Stimulated activated naive CD8-positive, alpha-beta T cell treated with anti-CD3 and anti-CD28 coated beads, Interleukin-15, Interleukin-2, amounts not matched to agents 100 U/mL and 50 U/mL, for 24 hours (primary cell): ENCODE measurements around the gene TMEM79.

Experiments used
- ATAC-seq: fragments of 150-1000 bp; cut with Tn5 transposase; one replicate; pipeline ENCODE4 v1.10.0; 2021
- DNase-seq: peaks from one replicate; pipeline ENCODE4 v3.0.0; 2021

Gene TMEM79, protein sequence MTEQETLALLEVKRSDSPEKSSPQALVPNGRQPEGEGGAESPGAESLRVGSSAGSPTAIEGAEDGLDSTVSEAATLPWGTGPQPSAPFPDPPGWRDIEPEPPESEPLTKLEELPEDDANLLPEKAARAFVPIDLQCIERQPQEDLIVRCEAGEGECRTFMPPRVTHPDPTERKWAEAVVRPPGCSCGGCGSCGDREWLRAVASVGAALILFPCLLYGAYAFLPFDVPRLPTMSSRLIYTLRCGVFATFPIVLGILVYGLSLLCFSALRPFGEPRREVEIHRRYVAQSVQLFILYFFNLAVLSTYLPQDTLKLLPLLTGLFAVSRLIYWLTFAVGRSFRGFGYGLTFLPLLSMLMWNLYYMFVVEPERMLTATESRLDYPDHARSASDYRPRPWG

DNA sequence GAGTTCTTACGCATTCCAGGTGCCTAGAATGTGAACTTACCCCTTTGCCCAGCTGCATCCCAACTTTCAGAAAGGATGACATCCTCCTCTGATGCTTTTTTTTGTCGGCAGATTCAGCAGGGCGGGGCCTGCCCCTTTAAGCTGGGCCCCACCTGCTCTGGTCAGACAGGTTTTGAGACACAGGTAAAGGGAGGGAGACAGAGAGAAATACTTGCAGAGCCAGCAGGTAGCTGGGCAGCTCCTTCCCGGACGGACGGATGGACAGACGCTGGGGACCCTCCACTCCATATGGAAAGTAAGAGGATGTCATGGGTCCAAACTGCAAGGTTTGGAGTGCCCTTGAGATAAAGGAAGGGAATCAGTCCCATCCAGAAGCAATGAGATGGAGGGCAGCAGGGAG lies at the start of gene TMEM79:
TMEM79 (plus strand) TSS at position 214 of the 400 bp plus-strand sequence. CDS start 902 bp downstream, outside the sequence.
- DNase-seq (no peak), ATAC-seq (no peak)

DNA sequence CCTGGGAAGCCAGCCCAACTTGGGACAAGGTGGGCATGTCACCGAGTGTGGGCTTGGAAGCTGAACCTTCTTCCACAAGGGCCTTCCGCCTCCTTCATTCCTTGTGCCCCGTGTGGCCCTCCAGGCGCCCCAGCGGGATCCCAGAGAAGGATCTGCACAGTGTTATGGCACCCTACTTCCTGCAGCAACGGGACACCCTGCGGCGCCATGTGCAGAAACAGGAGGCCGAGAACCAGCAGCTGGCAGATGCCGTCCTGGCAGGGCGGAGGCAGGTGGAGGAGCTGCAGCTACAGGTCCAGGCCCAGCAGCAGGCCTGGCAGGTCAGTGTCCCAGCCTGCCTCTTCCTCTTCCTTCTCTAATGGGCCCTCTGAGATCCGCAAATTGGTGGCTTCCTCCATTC lies 48.0 kb upstream of the TMEM79 start:
- DNase-seq, result no peak
- no peak for ATAC-seq

DNA sequence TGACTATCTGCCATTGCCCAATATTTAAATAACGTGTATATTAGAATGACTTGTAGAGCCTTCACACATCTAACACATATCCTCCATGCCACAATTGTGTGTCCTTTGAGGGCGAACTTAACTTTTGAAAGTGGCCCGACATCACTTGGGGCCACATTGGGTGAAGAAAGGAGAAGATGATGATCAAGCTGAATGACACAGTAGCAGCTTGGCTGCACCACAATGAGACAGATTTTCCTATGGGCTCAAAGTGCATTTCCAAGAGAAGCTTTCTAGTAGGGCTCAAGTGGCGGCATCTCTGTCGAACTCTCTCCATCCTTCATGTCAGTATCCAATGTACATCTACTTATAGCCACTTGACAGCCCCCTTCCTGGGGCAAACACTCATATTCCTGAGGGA lies 45.9 kb upstream of the TMEM79 start:
- no peak for DNase-seq

DNA sequence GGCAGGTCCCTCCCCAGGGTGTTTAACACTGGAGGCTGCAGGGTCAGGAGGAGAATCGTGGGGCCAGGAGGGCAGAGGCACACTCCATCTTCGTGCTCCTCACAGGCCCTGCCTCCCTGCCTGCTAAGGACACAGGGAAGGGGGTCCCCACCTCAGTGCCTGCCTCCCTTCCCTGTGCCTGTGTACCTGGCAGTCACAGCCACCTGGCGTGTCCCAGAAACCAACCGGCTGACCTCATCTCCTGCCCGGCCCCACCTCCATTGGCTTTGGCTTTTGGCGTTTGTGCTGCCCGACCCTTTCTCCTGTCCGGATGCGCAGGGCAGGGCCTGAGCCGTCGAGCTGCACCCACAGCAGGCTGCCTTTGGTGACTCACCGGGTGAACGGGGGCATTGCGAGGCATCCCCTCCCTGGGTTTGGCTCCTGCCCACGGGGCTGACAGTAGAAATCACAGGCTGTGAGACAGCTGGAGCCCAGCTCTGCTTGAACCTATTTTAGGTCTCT lies 42.8 kb upstream of the TMEM79 start:
- ATAC-seq, result no peak
- no peak for DNase-seq

More for the DNA sequence above, 45.9 kb upstream of the TMEM79 start:
- ATAC-seq, result peak; percentile 55

DNA sequence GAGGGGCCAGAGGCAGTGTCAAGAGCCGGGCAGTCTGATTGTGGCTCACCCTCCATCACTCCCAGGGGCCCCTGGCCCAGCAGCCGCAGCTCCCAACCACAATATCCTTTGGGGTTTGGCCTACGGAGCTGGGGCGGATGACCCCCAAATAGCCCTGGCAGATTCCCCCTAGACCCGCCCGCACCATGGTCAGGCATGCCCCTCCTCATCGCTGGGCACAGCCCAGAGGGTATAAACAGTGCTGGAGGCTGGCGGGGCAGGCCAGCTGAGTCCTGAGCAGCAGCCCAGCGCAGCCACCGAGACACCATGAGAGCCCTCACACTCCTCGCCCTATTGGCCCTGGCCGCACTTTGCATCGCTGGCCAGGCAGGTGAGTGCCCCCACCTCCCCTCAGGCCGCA lies 42.2 kb upstream of the TMEM79 start, which contains the start of gene BGLAP:
BGLAP (plus strand) TSS at position 259 of the 400 bp plus-strand sequence; CDS start at position 307, 48 bp downstream.
- DNase-seq, result no peak
- ATAC-seq, result no peak

DNA sequence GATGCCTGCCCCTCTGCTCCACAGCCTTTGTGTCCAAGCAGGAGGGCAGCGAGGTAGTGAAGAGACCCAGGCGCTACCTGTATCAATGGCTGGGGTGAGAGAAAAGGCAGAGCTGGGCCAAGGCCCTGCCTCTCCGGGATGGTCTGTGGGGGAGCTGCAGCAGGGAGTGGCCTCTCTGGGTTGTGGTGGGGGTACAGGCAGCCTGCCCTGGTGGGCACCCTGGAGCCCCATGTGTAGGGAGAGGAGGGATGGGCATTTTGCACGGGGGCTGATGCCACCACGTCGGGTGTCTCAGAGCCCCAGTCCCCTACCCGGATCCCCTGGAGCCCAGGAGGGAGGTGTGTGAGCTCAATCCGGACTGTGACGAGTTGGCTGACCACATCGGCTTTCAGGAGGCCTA lies 41.4 kb upstream of the TMEM79 start:
- ATAC-seq (no peak), DNase-seq (no peak)

DNA sequence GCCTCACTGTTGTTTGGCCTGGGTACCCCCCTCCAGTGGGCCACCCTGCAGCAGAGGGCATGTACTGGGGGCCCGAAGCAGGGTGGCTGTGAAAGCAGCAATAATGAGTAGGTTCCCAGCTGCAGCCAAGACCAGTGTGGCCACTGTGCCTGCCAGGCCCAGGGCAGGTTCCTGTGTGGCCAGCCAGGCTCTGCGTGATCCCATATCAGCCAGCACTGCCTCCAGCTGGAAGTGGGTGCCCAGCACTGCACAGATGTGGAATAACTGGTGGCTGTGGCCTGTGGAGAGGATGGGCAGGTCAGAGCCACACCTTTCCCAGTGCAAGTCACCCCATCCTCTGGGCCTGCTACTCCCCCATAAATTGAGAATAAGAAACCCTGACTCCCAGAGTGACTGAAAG lies 40.0 kb upstream of the TMEM79 start:
- ATAC-seq (no peak), DNase-seq (no peak)

DNA sequence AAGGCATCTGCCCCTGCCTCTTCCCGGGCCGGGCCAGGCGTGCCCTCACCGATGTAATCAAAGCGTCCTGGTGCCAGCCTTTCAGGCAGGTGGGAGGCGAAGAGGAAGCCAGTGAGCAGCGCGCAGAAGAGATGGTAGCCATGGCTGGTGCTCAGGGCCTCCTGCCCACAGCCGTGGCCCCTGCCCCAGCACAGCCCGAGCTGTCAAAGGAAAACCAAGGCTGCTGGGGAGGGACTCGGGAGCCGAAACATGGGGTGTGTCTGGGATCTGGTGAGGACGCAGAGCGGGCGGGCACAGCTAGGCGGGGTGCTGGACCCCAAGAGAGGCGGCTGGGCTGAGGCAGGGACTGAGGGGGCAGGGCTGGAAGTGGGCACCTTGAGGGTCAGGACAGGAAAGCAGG lies 39.4 kb upstream of the TMEM79 start:
- ATAC-seq (no peak), DNase-seq (no peak)

DNA sequence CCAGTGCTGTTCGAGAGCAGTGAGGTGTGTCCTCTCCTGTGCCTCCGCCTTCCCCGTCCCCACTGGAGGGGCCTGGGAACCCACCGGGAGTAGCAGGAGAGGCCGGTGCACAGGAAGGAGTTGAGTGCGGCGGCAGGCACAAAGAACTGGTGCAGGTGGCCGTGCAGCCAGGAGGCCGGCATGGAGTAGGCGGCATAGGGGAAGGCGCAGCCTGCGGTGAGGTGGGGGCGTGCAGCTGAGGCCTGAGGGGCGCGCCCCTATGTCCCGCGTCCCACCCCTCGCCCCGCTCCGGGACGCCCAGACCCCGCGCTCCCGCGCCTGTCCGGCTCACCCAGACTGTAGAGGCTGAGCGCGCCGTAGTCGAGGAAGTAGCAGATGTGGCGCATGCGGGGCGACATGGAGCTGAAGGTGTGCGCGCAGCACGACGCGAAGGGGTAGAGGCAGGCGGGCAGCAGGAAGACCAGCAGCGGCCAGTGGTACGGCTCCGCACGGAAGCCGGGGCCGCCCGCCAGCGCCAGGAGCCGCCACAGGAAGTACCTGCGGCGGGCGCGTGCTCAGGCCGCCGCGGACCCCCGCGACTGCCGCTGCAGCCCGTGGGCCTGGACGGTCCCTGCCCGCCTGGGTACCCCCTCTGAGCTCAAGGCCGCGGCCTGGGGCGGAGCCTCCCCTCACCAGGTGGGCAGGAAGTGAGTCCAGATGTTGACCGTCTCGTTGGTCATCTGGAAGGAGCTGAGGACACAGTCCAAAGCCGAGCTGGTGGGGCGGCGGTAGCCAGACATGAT lies 38.5 kb upstream of the TMEM79 start:
- peak; percentile 52 for DNase-seq
- peak; percentile 29 for ATAC-seq

DNA sequence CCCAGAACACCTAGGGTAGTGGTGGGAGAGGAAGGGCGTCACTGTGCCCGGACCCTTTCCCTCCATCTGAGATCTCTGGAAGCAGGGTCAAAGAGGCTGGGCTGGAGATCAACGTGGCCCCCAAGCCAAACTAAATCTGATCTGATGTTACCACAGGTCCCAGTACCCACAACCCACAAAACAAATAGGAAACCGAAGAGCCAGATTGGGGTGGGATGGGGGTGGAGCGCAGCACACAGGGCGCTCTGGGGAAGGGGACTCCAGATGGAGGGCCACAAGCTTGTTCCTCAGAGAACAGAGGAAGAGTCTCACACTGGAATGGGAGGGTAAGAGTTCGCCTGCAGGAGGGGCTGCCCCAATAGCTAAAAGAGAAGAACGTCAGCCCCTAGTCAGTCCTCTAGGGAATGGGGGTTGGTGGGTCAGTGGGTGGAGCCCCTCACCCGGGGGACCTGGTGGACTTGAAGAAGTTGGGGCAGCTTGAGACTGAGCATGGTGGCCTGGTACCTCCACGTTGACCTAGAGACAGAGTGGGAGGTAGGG lies 37.8 kb upstream of the TMEM79 start:
- DNase-seq (no peak), ATAC-seq (no peak)

DNA sequence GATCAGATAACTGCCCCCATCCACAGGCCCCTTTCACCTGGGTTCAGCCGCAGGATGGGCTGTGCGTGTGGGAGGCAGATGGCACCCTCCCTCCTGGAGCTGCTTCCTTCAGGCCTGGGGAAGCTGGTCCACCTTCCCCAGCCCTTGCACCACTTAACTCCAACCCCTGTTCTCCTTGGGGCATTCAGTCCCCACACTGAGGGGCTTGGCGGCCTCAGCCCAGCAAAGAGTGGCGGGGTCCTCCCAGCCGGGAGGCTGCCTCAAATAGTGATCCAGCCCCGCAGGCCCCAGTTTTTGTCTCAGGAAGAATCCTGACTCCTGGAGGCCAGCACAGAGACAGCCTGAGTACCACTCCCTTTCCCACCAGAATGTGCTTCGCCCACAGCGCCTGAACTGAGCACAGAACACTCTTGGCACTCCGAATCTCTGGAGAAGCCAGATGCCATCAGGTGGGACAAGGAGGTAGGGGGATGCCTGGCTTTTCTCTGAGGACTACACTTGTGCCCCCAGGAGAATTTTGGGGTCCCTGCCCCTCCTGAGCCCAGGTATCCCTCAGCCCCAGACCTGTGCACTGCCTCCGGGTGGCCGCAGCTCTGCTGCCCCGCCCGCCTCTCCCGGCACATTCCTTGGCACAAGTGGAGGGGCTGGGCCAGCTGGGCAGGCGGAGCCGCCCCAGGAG lies 37.2 kb upstream of the TMEM79 start:
- ATAC-seq, result no peak
- no peak for DNase-seq

DNA sequence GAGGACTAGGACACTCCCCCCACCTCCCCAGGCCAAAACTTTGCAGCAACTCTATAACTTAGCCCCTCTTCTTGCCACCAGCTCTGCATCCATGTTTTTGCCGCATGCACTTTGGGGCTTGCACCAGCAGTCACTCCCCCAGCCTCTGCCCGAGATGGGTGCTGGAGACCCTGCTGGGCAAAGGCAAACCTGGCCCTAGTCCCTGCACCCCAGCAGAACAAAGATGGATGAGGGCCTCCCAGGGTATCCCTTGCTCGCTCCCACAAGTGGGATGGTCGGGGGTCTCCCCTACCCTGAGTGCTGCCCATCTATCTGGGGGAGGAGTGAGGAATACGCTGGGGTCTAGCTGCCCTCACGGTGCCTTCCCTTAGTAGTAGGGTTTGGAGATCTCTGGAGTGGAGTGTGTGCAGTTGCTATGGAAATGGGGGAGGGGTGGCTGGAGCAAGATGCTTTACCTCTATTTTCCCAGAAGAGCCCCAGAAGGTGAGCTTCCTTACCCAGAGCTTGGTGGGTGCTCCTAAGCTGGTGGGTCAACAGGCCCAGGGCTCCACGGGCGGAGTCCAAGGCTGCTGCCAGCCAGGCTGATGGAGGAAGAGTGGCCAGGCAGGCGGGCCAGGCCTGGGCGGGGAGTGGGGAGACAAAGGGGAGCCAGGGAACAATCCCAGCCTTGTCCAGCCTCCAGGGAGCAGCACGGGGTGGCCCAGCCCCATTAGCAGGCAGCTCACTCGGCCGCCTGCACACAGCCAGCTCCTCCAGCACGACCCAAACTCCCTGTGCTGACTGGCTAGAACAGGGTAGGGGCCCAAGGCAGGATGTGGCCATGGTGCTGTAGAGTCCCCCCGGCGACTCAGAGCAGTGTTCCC lies 36.4 kb upstream of the TMEM79 start, which contains the start of gene PAQR6:
PAQR6 (minus strand) TSS at position 597 of the 863 bp plus-strand sequence. CDS start 1,325 bp downstream, outside the sequence.
- DNase-seq, result no peak
- no peak for ATAC-seq

DNA sequence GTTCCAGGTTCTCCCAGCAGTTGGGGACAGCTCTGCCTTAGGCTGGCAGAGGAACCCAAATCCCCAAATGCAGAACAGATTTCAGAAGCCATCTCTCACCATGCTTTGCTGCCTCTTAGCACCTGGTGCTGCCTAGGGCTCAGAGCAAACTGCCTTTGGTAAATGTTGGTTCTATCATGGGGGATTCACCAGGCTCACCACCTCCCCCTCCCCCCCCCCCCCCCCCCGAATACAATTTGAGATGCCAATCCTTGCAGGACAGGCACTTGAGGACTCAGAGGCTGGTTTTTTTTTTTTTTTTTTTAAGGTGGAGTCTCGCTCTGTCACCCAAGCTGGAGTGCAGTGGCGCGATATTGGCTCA lies 35.8 kb upstream of the TMEM79 start:
- ATAC-seq (no peak), DNase-seq (no peak)

DNA sequence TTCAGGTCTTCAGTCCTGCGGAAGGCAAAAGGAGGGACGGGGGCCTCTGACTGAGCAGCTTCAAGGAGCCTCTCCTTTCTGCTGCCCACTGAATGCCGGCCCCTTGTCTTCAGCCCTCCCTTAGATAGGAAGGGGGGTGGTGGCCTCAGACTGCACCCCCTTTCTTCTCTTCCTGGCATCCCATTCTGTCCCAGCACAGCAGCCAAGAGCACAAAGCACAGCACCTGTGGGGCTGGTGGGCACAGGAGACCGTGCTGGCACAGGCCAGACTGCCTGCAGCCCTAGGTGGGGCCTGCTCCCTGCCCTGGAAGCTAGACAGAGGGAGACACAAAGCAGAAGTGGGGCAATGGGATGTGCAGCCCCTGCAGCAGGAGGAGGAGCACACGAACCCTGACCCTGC lies 34.5 kb upstream of the TMEM79 start:
- DNase-seq (no peak), ATAC-seq (no peak)

DNA sequence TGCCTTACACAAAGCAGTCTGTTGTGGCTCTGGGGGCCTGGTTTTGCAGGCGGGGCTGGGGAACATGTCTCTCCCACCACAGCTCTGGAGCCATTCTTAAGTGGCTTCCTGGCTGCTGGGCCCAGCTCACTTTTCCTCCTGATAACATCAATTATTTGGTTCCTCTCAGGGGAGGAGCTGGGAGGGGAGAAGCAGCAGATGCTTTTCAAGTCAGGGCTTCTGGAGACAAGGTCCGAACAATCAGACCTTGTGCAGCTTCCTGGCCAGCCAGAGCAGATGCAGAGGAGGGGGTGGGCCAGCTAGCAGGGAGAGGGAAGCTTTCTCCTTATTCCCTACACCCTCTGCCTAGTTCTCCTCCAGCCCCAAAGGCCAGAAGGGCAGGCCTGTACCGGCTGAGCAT lies 32.6 kb upstream of the TMEM79 start:
- DNase-seq (no peak), ATAC-seq (no peak)

DNA sequence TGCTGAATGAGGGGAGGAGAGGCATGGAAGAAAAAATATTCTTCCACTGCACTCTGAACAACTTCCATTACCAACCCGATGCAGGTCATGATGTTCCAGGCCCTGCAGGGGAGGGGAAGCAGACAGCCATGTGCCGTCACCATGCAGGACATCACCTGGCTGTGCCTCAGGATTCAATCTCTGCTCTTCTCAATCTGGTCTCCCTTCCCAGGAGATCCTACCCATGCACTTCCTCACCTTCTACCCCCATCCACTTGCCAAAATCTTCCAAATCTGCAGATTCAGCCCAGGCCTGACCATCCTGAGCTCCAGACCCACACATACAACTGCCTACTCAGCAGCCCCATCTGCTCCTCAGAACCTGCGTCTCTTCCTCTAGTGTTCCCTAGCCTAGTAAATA lies 30.5 kb upstream of the TMEM79 start:
- ATAC-seq (no peak), DNase-seq (no peak)

DNA sequence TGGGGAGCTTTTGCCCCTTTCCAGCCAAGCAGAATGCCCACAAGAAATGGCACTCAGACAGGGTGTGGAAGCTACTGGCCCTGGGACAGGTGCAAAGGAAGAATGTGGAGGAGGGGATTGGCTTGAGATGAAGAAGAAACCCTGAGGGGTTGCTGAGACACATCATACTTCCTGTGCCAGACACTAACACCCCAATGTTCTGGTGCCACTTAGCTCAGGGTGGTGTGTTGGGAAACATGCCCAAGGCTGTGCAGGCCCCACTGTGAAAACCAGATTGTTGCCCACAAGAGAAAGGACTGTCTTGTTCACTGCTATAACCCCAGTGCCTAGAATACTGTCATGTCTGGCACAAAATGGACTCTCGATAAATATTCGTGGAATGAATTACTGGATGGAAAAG lies 26.4 kb upstream of the TMEM79 start:
- DNase-seq (no peak), ATAC-seq (no peak)

DNA sequence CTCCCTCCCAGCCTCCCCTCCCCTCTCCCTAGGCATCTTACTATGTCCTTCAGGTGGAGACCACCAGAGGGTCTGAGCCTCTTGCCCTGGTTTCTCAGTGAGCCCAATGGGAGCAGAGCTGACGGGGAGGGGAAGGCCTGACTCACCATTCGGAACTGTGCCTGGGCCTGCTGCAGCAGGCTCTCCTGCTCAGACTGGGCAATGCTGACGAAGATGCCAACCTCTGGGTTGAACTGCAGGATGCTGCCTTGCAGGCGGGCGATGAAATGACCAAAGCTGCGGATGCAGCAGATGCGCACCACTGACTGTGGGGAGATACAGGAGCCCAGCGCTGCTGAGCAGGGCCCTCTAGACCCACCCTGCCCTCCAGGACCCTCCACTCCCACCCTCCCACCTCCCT lies 25.3 kb upstream of the TMEM79 start:
- DNase-seq, result no peak
- ATAC-seq, result no peak

DNA sequence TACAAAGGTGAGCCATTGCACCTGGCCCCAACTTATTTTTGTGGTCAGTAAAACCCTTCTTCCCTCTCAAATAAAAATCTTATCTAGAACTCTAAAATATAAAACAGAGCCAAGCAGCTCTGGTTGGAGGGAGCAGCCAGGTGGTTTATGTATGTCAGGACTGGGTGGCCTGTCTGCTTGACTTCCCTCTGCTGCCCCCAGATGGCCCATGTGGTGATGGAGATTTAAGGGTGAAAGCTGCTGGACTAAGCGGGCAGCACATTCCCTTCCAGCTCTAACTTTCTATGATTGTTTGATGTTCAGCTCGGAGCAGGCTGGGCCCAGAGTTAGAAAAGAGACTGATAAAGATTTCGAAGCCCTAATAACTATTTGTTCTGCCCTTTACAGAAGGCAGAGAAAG lies 24.3 kb upstream of the TMEM79 start:
- DNase-seq (no peak), ATAC-seq (no peak)

DNA sequence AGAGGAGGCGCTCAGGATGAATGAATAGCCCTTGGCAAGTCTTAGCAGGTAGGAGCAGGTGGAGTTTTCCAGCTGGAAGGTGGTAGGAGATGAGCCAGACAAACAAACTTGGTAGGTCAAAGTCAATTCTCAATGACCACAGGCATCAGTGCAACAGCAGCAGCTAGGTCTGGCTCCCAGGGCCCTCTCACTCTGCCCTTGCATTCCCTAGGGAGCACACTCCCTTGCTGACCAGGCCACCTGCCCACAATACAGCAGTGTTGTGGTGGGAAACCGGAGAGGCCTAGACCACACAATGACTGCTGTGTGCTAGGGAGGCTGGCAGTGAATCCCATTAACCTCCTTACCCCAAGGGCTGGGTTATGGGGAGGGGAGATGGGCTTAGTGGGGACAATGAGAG lies 23.2 kb upstream of the TMEM79 start:
- DNase-seq, result no peak
- no peak for ATAC-seq
